ENCODE data around the gene S100PBP.

Gene S100PBP

GRCh38 chr1:32806910-32807523, 10.4 kb upstream of the S100PBP start:
- Mint-ChIP-seq H3K36me3 (ENCODE audit: low read depth) (peaks cover 91% of the 10 kb centered on the region), H3K27ac (peak overlapping the region; percentile 6), H3K27me3 (ENCODE audit: low read depth, poor library complexity) (peaks cover 3% of the 10 kb centered on the region), H3K4me1 (peaks cover 26% of the 10 kb centered on the region), H3K4me3 (no peak overlapping the region), H3K9me3 (peaks cover 39% of the 10 kb centered on the region)
- no peak for DNase-seq
- TF ChIP-seq, protein P1, sequence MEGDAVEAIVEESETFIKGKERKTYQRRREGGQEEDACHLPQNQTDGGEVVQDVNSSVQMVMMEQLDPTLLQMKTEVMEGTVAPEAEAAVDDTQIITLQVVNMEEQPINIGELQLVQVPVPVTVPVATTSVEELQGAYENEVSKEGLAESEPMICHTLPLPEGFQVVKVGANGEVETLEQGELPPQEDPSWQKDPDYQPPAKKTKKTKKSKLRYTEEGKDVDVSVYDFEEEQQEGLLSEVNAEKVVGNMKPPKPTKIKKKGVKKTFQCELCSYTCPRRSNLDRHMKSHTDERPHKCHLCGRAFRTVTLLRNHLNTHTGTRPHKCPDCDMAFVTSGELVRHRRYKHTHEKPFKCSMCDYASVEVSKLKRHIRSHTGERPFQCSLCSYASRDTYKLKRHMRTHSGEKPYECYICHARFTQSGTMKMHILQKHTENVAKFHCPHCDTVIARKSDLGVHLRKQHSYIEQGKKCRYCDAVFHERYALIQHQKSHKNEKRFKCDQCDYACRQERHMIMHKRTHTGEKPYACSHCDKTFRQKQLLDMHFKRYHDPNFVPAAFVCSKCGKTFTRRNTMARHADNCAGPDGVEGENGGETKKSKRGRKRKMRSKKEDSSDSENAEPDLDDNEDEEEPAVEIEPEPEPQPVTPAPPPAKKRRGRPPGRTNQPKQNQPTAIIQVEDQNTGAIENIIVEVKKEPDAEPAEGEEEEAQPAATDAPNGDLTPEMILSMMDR (IDR thresholded peaks at IDR 0.05): no peak

DNA sequence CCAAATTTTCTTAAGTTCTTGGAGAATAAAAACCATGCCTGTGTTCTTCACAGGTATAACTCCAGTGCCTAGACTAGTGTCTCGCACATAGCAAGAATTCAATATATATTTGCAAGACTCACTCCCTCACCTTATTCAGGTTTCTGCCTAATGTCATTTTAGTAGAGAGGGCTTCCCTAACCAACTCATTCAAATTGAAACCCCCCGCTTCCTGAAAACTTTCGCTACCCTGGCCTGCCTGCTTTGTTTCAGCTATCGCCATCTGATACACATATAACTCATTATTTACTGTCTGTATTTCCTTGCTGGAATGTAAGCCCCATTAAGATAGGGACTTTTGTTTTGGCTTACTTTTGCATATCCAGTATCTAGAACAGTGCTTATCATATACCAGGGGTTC, 8.9 kb upstream of the S100PBP start:
- Mint-ChIP-seq H3K4me1 (peaks cover 35% of the 10 kb centered on the region), H3K27ac (no peak overlapping the region), H3K27me3 (ENCODE audit: low read depth, poor library complexity) (no peaks in the 10 kb centered on the region), H3K9me3 (peaks cover 23% of the 10 kb centered on the region), H3K4me3 (no peak overlapping the region), H3K36me3 (ENCODE audit: low read depth) (peaks cover 79% of the 10 kb centered on the region)
- TF ChIP-seq, protein P1 (IDR thresholded peaks at IDR 0.05): no peak
- DNase-seq: no peak

GRCh38 chr1:32810358-32810757, 7.1 kb upstream of the S100PBP start:
- Mint-ChIP-seq H3K4me3 (no peak overlapping the region), H3K27ac (no peak overlapping the region), H3K36me3 (ENCODE audit: low read depth) (peaks cover 75% of the 10 kb centered on the region), H3K4me1 (peaks cover 46% of the 10 kb centered on the region), H3K27me3 (ENCODE audit: low read depth, poor library complexity) (no peaks in the 10 kb centered on the region), H3K9me3 (peaks cover 19% of the 10 kb centered on the region)
- no peak for DNase-seq
- TF ChIP-seq, protein P1 (IDR thresholded peaks at IDR 0.05): no peak

DNA sequence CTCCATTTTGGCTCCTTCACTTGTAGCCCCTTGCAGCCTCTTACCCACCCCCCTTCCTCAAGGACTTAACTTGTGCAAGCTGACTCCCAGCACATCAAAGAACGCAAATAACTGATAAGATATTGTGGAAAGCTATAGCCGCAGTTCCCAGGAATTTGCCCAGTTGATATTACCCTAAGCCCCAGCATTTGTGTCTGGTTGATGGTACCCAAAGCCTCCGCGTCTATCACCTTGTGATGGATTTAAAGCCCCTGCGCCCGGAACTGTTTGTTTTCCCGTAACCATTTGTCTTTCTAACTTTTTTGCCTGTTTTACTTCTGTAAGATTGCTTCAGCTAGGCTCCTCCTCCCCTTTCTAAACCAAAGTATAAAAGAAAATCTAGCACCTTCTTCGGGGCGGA, 6.2 kb upstream of the S100PBP start:
- DNase-seq: no peak
- Mint-ChIP-seq H3K36me3 (ENCODE audit: low read depth) (peaks cover 66% of the 10 kb centered on the region), H3K4me1 (peaks cover 52% of the 10 kb centered on the region), H3K27ac (peak overlapping the region; percentile 85), H3K27me3 (ENCODE audit: low read depth, poor library complexity) (no peaks in the 10 kb centered on the region), H3K9me3 (peaks cover 10% of the 10 kb centered on the region), H3K4me3 (peak overlapping the region; percentile 56)
- TF ChIP-seq, protein P1 (IDR thresholded peaks at IDR 0.05): no peak

DNA sequence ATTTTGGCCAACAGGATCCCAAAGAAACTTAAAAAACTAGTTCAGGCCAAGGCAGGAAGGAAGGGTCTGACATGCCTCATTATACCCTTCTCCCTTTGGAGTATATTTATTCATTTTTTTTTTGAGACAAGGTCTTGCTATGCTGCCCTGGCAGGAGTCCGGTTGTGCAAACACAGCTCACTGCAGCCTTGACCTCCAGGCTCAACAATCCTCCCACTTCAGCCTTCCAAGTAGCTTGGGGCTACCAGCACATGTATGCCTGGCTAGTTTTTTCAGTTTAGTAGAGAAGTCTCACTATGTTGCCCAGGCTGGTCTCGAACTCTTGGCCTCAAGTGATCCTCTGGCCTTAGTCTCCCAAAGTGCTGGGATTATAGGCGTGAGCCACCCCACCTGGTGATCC, 5.5 kb upstream of the S100PBP start:
- H3K27me3 Mint-ChIP-seq (ENCODE audit: low read depth, poor library complexity): no peaks in the 10 kb centered on the region
- peaks cover 60% of the 10 kb centered on the region for H3K36me3 Mint-ChIP-seq (ENCODE audit: low read depth)
- TF ChIP-seq, protein P1 (IDR thresholded peaks at IDR 0.05): no peak
- no peak for DNase-seq
- H3K4me3 Mint-ChIP-seq: no peak overlapping the region
- peaks cover 3% of the 10 kb centered on the region for H3K9me3 Mint-ChIP-seq
- H3K27ac Mint-ChIP-seq: peak overlapping the region; percentile 85
- peaks cover 58% of the 10 kb centered on the region for H3K4me1 Mint-ChIP-seq

Measured in nephron progenitor cell (in vitro differentiated cells).